HG03175 (cell line): ENCODE results near the gene TBX4.
"Not testable (repeated sequence)": the region's sequence is repeated elsewhere in the genome, so short reads cannot be mapped to it uniquely, and the experiment has no call there.

Experiments
- ATAC-seq: cut with Tn5 transposase; IDR thresholded peaks from one replicate; pipeline ENCODE4 v1.9.1; 2021; ENCODE audit warnings: mild to moderate bottlenecking, moderate library complexity; ENCODE audit not compliant: unreplicated experiment

Gene TBX4

DNA sequence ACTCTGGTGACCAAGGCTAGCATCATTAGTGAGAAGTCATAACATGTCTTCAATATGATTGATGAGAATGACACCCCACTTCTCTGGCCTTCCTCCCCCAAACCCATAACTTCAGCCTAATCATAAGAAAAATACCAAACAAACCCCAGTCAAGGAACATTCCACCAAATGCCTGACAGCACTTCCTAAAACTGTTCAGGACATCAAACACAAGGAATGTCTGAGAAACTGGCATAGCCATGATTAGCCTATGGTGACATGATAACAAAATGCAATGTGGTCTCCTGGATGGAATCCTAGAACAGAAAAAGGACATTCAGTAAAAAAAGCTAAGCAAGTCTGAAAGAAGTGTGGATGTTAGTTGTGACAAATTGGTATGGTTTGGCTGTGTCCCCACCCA is 24.7 kb upstream of the TBX4 start:
- no peak for ATAC-seq

DNA sequence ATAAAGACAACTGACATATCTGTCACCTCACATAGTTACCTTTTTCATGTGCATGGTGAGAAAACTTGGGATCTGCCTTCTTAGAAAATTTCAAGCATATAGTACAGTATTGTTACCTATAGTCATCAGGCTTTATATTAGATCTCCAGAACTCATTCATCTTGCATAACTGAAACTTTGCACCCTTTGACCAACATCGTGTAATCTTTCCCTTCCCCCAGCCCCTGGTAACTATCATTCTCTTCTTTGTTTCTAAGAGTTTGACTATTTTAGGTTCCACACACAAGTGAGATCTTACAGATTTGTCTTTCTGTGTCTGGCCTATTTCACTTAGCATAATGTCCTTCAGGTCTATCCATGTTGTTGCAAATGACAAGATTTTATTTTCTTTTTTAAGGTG is 22.9 kb upstream of the TBX4 start:
- ATAC-seq, result no peak

GRCh38 chr17:61429831-61430230 is 22.4 kb upstream of the TBX4 start:
- not testable (repeated sequence) for ATAC-seq

- no peak for ATAC-seq
Measured at GRCh38 chr17:61431594-61432311, 20.5 kb upstream of the TBX4 start.

DNA sequence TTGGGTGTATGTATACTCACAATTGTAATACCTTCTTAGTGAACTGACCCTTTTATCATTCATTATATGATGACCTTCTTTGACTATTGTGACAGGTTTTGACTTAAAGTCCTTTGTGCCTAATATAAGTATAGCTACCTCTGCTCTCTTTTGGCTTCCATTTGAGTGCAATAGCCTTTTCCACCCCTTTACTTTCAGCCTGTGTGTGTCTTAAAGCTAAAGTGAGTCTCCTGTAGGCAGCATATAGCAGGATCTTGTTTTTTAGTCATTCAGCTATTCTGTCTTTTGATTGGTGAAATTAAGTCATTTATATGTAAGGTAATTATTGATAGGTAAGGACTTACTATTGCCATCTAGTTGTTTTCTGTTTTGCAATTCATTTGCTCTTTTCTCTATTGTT is 15.9 kb upstream of the TBX4 start:
- ATAC-seq, result no peak

- no peak for ATAC-seq
Measured at GRCh38 chr17:61436995-61437704, 15.1 kb upstream of the TBX4 start.

DNA sequence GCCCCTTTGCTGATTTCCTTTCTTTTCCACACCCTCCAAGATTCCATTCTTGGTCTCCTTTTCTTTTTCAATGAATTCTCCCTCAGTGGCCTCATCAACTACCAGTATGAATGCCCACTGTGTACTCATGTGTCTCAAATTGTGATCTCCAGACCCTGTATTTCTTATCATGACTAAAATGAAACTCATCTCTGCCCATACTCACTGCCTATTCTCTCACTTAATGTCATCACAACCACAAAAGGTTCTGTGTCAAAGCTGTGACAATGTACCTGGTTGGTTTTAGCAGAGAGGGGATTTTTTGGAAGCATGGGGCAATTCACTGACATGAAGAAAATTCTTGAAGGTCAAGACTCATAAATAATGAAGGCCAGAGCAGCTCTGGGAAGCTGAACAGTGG is 11.5 kb upstream of the TBX4 start:
- no peak for ATAC-seq

GRCh38 chr17:61441507-61441906 is 10.7 kb upstream of the TBX4 start:
- ATAC-seq, result not testable (repeated sequence)

DNA sequence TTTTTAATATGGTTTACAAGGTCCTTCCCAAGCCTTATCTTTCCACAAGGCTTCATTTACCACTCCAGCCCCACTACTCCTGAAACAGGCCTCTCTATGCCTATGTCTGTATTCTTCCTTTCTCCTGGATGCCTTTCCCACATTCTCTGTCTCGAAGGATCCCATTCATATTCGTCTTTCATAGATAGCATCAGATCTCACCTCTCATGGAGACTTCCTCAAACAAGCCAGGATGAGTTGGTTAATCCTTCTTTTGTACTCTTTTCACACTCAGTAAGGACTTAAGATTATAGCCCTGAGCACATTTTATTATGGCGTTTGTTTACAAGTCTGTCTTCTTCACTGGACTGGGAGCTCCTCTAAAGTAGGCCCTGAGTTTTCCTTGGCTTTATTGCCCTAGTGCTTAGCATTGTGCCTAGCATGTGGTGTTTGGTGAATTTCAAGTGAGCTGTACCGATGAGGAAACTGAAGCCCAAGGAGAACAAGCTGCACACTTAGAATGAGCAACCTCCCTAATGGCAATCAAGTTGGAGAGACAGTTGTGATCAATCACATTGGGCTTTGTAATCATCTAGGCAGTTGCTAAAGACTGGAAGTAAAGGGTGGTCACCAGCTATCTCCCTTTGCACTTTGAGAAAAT is 10.0 kb upstream of the TBX4 start:
- ATAC-seq, result no peak

DNA sequence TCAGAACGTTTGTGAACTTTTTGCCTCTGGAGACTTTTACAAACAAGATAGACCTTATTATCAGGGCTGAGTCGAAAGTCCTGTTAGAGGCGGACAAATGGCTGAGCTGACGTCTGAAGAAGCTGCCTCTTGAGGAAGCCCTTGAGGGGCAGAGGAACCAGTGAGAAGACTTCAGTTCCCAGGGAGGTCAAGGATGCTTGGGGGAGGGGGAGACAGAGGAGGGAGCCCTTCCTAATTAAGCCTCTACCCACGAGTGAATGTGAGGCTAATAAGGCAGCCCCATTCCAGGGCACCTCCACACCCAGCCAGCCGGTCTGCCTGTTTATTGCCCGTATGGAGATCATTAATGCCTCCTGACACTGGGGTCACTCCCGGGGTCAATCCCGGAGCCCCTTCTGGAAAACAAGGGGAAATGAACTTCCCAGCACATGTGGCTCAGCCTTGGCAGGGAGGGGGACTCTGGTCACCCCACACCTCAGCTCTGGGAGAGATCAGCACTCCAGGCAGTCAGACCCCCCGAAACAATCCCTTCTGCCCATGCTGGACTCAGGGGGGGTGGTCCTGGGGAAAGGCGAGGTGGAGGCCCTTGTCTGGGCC is 9.2 kb upstream of the TBX4 start:
- no peak for ATAC-seq

GRCh38 chr17:61443475-61443882 is 8.7 kb upstream of the TBX4 start:
- ATAC-seq, result no peak

DNA sequence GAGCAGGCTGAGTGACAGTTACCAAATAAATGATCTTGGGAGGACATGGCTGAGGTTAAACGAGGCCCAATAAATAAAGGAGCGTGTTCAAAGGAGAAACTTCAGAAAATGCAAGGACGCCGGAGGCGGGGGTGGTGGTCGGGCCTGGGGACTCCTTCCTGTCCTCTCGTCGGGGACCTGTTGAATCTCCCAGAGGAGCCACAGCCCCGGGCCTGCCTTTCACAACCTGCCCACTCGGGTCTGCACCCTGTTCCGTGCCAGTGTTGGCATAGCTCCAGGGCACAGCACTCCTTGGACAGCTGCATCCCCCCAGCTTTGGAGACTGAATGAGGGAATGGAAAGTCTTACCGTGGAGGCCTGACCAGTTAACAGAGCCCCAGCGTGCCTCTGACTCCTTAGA is 8.1 kb upstream of the TBX4 start:
- no peak for ATAC-seq

GRCh38 chr17:61444831-61445230 is 7.4 kb upstream of the TBX4 start:
- ATAC-seq, result no peak

- ATAC-seq, result no peak
Measured at GRCh38 chr17:61447358-61447757, 4.9 kb upstream of the TBX4 start.

GRCh38 chr17:61448042-61448441 is 4.2 kb upstream of the TBX4 start:
- no peak for ATAC-seq

DNA sequence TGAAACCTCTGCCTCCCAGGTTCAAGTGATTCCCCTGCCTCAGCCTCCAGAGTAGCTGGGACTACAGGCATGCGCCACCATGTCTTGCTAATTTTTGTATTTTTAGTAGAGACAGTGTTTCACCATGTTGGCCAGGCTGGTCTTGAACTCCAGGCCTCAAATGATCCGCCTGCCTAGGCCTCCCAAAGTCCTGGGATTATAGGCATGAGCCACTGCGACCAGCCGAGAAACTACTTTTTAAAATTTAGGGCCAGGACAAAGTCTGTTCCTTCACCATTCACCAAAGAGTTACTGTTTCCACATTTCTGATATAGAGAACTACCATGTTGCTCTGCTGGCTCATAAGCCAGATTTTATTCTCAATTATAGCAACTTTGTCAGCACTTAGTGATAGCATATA is 3.1 kb upstream of the TBX4 start:
- not testable (repeated sequence) for ATAC-seq

DNA sequence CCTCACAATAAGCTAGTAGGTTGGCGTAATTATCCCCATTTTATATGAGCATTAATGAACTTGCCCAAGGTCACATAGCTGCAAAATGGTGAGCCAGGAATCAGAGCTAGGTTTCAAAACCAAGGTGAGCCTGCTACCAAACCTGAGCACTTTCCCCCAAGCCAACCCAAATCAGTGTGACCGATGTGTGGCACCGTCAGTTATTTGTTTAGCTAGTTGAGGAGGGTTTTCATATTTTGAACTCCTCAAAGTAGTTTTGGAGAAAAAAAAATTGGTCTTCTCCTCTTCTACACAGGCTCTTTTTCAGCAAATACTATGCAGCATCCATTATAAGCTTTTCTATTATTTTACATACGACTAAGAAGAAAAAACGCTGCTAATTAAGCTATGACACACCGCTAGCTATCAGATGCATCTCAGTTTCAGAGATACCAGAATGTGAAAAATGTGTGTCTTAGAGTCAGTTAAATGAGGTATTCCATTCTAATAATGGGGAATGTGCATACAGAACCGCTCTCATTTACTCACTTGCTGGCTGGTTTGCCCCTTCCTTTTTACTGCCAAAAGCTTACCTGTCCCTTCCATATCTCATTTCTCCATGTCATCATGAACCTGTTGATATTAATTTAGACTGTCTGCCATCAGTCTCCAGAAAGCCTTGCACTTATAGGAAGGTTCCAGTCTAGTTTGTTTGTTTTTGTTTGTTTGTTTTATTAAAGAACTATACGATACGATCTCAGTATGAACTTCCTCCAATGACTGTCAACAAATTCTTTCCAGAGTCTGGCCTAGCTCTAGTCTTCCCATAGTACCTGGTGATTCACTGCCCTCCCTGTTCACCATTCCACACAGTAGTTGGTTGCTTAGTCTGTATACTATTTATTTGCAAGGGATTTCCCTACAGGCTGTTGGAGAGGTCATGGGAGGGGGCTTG is 2.2 kb upstream of the TBX4 start:
- ATAC-seq, result no peak

- no peak for ATAC-seq
Measured at GRCh38 chr17:61450641-61451537, 1.3 kb upstream of the TBX4 start.

DNA sequence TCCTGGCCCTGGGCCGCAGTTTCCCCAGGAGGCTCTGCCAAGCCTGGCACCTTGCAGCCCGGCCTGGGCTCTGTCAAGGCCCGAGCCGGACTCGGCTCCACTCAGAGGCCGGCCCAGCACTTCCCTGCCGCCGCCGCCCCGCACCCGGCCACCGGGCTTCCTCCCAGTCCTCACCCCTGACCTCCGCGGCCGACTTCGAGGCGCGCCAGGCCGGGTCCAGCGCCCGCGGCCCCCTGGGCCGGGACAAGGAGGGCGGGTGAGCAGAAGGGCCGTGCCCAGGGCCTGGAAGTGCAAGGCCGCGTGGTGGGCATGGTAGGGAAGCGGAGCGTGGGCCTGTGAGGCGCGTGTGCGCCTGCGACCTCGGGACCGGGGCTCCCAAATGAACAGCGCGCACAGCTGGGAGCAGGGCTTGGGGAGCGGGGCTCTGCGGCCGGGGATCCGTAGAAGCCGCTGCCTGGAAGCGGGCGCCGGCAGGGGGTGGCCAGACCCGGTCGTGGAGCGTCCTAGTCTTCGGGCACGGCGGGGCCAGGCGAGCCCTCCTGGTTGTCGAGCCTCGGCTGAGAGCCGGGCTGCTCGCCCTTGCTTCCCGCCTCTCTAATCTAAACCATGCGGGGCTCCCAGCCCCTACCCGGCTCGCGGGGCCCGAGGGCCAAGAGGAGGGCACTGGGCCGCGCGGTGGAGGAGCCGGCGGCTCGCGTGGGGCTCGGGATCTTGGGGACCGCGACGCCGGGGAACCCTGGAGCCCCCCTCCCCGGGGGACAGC is 503 bp upstream of the TBX4 start:
- ATAC-seq, result no peak
